GM21825 (cell line): ENCODE results near the gene FFAR1.

Experiments used
- ATAC-seq: cut with Tn5 transposase; IDR thresholded peaks from one replicate; pipeline ENCODE4 v1.9.1; 2021; ENCODE audit warnings: mild to moderate bottlenecking, moderate library complexity; ENCODE audit not compliant: unreplicated experiment

The FFAR1 gene

DNA sequence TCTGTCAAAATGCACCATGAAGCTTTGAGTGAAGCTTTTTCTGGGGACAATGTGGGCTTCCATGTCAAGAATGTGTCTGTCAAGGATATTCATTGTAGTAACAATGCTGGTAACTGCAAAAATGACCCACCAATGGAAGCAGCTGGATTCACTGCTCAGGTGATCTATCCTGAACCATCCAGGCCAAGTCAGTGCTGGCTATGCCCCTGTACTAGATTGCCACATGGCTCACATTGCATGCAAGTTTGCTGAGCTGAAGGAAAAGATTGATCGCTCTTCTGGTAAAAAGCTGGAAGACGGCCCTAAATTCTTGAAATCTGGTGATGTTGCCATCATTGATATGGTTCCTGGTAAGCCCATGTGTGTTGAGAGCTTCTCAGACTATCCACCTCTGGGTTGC, 35.8 kb downstream of the FFAR1 start:
- ATAC-seq: no peak

DNA sequence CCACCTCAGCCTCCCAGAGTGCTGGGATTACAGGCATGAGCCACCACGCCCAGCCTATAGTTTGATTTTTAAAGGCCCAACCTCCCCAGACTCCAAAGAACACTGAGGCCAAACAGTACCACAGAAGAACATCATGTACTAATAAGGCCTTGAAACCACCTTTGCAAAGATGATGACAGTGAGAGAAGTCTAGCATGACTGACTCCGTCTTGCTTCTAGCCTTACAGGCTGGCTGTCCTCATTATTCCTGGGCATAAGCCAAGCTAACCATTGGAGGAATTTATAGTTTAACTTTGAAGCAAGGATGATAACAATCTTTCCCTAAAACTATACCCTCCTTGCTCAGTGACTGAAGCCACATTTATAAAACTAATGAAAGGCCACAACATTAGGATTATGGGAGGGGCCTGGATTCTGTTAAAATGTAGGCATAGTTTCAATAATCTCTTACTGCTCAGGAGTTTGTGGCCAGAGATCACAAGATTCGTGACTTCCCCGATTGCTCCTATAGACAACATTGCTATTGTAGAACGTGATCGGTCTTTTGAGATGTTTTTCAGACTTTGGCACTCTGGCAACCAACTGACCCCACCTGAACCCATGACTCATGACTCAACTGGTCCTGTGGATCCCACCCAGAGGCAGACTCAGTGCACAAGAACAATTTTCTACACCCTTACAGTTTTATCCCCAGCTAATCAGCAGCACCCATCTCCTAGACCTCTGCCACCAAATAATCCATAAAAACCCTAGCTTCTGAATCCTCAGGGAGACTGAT, 40.8 kb downstream of the FFAR1 start:
- no peak for ATAC-seq

DNA sequence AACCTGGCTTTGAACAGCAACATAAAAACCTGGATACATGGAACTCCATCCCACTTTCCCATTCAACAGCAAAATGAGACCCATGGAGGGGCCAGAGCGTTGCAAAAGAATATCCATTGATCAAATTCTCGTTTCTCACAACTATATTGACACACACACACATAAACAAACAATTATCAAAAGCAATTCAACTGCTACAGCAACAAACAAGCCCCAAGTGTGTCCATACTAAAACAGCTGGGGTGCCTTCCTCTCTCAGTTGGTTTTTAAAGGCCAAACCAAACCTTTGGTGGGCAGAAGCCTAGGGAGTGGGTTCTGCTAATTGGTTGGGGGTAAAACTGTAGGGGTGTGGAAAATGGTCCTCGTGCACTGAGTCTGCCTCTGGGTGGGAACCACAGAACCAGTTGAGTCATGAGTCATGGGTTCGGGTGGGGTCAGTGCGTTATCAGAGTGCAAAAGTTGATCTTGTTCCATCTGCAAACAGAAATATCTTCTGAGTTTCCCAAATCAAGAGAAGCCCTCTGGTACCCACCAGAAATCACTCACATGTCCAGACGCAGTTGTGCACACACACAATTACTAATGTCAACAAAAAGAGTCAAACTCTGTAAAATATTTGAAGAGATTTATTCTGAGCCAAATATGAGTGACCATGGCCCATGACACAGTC, 41.6 kb downstream of the FFAR1 start:
- no peak for ATAC-seq

DNA sequence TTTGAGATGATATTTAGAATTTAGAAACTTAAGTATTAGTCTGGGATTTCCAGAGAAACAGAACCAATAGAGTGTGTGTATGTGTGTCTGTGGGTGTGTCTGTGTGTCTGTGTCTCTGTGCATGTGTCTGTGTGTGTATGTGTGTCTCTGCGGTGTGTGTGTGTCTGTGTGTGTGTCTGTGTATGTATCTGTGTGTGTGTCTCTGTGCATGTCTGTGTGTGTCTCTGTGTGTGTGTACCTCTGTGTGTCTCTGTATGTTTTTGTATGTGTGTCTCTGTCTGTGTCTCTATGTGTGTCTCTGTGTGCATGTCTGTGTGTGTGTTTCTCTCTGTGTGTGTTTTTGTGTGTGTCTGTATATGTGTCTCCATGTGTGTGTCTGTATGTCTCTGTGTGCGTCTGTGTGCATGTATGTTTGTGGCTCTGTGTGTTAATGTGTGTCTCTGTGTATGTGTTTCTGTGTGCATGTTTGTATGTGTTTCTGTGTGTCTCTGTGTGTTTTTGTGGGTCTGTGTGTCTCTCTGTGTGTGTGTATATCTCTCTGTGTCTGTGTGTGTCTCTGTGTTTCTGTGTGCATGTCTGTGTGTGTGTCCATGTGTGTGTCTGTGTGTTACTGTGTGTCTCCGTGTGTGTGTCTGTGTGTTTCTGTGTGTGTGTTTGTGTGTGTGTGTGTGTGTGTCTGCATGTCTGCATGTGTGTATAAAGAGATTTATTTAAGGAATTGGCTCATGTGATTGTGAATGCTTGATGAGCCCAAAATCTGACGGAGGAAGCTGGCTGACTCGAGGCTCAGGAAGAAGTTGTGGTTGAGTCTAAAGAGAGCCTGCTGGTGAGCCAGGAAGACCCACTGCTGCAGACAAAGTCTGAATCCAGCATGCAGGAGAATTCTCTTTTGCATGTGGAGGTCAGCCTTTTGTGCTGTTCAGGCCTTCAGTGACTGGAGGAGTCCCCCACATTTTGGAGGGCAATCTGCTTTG, 45.3 kb downstream of the FFAR1 start:
- ATAC-seq: no peak

DNA sequence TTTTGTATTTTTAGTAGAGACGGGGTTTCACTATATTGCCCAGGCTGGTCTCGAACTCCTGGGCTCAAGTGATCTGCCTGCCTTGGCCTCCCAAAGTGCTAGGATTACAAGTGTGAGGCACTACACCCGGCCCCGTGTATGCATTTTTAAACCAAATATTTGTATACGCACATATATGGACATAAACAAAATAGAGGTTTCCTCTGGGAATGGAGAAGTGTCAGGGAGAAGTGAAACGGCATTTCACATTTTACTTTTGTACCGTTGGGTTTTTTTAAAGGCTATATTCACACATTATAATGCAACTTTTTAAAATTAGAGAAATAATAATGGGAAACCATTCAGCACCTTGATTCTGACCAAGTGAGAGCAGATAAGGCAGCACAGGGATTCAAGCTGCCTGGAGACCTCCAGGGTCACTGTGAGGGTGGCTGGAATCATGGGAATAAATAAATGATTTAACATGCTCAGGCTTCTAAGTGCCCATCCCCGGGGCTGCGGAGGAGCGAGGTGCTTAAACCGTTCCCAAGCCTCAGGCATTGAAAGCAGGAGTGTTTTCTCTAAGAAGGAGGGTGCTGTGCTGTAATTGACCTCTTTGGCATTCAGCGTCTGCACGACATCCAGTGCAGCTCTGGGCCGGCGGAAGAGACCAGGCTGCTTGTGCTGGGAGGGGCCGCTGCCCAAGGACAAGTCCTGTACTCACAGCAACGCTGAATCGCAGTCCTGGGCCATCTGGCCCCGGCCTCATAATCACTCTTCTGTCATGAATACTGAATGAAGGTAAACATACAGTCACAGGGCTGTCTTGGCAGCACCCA, 47.9 kb downstream of the FFAR1 start:
- ATAC-seq: no peak

DNA sequence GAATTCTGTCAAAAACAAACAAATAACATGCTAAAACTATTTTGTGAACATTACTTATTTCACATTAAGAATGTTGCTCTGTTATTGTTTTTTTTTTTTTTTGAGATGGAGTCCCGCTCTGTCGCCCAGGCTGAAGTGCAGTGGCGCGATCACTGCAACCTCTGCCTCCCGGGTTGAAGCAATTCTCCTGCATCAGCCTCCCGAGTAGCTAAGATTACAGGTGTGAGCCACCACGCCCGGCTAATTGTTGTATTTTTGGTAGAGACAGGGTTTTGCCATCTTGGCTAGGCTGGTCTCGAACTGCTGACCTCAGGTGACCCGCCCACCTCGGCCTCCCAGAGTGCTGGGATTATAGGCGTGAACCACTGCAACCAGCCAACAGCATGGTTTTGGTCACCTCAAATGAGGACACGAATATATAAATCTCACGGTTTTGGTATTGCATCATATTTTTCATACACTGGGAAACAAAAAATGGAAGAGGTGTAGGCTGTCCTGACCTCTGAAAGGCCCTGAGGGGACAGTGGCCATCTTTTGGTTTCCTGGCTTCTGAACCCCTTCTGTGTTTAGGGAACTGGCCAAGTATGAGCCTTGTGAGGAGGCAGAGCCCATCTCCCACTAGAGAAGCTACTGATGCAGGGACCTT, 48.7 kb downstream of the FFAR1 start:
- ATAC-seq: no peak

DNA sequence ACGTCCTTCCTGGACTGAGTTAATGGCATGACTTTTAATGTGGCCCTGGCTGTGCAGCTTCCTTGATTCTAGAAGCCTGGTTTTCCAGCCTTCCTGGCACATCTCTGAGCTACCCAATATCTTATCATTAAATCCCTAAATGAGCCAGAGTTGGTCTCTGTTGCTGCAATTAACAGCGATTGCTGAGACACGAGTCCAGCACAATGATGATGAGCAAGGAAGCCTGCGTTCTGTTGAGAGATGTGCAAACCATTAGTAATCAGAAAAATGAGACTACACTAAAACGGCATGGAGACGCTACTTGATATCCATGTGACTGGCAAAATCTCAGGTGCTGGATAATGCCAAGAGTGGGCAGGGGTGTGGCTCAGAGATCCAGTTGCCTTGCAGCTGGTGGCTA, 49.4 kb downstream of the FFAR1 start:
- no peak for ATAC-seq
